PC-9 (cell line): Measurements from ENCODE around the gene ZSCAN5B.

Experiments
- CTCF ChIP-seq: fragments of 200-600 bp; sonication (generic); conservative IDR thresholded peaks from 2 replicates; pipeline ENCODE4 v1.6.1; 2017; ENCODE audit warnings: mixed run types, antibody characterized with exemption, mild to moderate bottlenecking, moderate library complexity
- EZH2 ChIP-seq: fragments of 200-600 bp; sonication (generic); IDR thresholded peaks from 2 replicates; pipeline ENCODE4 v1.8.0; 2017; ENCODE audit warnings: antibody characterized with exemption, low read depth

GRCh38 chr19:56163097-56163496, 34.5 kb downstream of the ZSCAN5B start:
- TF ChIP-seq CTCF (no peak), EZH2 (no peak)
